MV-4-11 (cell line): ENCODE results near the gene TNRC6B.
"Not testable (repeated sequence)": the region's sequence is repeated elsewhere in the genome, so short reads cannot be mapped to it uniquely, and the experiment has no call there.

Source experiments
- DNase-seq: peaks from one replicate; lab custom pipeline; 2025; lab: John Stamatoyannopoulos, UW

The TNRC6B gene, protein sequence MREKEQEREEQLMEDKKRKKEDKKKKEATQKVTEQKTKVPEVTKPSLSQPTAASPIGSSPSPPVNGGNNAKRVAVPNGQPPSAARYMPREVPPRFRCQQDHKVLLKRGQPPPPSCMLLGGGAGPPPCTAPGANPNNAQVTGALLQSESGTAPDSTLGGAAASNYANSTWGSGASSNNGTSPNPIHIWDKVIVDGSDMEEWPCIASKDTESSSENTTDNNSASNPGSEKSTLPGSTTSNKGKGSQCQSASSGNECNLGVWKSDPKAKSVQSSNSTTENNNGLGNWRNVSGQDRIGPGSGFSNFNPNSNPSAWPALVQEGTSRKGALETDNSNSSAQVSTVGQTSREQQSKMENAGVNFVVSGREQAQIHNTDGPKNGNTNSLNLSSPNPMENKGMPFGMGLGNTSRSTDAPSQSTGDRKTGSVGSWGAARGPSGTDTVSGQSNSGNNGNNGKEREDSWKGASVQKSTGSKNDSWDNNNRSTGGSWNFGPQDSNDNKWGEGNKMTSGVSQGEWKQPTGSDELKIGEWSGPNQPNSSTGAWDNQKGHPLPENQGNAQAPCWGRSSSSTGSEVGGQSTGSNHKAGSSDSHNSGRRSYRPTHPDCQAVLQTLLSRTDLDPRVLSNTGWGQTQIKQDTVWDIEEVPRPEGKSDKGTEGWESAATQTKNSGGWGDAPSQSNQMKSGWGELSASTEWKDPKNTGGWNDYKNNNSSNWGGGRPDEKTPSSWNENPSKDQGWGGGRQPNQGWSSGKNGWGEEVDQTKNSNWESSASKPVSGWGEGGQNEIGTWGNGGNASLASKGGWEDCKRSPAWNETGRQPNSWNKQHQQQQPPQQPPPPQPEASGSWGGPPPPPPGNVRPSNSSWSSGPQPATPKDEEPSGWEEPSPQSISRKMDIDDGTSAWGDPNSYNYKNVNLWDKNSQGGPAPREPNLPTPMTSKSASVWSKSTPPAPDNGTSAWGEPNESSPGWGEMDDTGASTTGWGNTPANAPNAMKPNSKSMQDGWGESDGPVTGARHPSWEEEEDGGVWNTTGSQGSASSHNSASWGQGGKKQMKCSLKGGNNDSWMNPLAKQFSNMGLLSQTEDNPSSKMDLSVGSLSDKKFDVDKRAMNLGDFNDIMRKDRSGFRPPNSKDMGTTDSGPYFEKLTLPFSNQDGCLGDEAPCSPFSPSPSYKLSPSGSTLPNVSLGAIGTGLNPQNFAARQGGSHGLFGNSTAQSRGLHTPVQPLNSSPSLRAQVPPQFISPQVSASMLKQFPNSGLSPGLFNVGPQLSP (N-terminal part only)

DNA sequence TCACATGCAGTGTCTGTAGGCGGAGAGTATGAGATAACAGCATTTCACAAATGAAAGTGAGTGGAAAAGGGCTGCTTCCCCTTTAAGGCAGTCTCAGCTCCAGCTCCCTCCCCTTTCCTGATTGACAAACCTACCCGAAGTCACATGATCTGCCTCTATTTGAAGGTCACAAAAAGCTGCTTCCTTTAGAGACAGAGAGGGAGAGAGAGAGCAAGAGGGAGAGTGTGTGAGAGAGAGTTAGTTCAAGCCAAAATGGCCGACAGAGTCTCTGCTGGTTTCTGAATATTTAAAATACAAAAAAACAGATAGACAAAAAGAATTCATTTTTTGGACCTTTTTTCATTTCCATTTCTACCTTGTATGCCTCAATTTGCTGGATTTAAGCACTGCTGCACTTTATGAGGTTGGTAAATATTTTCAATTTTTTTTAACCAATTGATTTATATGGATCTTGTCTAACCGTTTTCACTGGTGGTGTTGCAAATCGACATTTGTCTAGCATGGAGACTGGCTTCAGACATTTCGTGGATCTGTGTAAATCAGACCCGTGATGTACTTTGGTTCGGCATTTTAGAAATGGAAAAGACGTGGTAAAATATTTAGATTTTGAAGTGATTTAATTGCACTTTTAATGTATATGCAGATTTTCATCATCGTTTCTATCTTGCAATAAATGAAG, at the start of gene TNRC6B:
Gene TNRC6B, plus strand, starts transcription at position 188 of the 679 bp plus-strand sequence. Its CDS starts 211 bp downstream, at position 399.
- peak; percentile 98 for DNase-seq

DNA sequence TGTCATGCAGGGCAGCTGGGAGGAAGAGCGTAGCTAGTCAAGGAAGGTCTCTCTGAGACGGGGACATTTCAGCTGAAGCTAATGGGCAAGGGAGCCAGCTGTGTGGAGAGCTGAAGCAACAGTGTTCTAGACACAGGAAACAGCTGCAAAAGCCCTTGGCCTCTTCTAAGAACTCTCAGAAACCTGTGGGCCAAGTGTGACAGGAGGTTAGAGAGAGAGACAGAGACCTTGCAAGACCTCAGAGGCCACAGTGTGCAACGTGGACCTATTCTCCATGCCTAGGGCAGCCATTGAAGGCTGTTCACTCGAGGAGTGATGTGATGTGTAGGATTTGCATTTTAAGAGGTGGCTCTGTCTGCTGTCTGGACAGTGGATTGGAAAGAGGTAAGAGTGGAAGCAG, 48.7 kb upstream of the TNRC6B start:
- peak; percentile 58 for DNase-seq

DNA sequence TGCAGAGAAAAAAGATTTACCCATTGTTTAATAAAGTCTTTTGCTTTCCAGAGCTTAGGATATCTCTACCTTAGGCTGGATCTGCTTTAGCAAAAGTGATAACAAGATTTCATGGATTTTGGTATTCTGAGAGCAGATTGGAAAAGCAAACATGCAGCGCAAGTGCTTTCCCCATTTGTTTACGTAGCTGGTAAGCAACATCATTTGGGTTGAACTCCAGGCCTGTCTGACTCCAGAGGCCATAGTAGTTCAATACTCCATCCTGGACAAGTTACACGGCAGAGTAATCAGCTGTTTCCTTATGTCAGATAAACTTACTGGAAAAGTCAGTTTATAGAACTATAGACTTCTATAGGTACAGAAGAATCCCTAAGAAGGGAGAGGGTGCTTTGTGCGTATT, 40.6 kb upstream of the TNRC6B start:
- DNase-seq: no peak

DNA sequence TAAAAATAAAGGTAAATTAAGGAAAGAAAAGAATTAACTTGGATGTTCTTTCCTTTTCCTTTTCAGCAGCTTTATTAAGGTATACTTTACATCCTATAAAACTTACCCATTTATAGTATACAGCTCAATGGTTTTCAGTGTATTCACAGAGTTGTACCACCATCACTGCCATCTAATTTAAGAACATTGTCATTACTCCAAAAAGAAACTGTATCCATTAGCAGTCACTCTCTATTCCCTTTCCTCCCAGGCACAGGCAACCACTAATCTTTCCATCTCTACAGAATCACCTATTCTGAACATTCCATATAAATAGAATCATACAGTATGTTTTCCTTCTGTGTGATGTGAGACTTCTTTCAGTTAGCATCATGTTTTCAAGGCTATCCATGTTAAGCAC, 38.9 kb upstream of the TNRC6B start:
- no peak for DNase-seq

DNA sequence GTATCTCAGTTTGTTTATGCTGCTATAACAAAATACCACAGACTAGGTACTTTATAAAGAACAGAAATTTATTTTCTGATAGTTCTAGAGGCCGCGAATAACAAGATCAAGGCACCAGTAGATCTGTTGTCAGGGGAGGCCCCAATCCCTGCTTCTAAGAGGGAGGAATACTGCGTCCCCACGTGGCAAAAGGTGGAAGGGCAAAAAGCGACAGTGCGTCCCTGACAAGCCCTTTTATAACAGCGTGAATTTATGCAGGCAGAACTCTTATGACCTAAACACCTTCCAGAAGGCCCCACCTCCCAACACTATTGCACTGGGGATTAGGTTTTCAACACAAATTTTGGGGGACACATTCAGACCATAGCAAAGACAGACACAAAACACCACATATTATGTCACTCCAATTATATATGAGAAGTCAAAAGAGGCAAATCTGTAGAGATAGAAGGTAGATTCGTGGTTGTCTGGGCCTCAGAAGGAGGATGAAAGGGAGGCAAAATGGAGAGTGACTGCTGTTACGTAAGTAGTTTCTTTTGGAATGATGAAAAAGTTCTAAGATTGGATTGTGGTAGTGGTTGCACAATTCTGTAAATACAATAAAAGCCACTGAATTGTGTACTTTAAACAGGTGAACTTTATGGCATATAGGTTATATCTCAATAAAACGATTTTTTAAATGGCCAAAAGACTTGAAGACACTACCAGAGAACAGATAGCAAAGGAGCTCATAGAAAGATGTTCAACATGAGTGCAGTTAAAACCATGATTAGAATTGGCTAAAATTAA, 30.1 kb upstream of the TNRC6B start:
- peak; percentile 30 for DNase-seq

DNA sequence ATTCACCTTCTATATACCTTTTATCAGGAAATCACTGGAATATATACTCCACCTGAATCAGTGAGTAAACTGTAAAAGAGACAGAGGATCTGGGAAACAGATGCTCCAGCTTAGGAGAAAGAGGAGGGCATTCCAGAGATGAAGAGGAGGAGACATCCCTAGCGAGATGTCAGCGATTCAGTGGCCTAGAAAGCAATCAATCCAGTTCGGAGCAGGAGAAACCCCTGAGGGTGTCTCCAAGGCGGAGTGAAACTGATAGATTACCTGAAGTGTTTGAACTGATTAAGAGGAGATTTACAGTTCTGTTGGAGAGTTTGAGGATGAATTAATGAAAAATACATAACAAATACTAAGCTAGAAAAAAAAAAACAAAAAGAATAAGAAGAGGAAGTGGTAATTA, 24.5 kb upstream of the TNRC6B start:
- DNase-seq: no peak

DNA sequence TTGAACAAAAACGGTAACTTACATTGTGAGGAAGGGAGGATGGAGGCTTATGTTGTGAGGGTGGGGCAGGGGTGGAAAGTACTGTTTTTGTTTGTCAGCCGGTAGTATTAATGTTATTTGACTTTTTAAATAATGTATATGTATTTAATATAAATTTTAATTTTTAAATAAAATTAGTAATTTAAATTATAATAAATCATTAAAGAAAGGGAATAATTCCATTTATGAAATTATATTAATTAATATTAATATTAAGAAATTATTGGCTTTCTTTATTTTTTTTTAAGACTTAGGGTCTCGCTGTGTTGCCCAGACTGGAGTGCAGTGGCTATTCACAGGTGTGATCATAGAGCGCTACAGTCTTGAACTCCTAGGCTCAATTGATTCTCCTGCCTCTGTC, 24.0 kb upstream of the TNRC6B start:
- no peak for DNase-seq

DNA sequence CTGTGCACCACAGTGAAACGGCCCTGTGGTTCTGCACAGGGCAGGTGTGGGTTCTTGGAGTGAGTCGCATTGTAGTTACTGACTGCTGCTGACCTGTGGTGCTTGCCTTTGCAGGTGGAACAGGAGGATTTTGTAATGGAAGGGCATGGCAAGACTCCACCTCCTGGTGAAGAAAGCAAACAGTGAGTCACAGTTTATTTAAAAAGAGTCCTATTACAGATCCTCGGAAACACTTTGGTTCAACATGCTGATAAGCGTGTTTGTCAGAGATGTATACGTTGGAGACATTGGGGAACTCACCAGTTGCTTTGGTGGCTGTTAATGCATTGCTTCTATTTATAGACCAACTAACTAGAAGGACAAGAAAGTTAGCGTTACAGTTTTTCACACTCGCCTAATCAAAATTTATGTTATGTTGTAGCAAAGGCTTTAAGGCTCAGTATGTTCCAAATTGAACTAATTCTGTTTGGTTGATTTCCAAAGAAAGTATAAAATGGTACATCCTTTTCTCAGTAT, 21.7 kb upstream of the TNRC6B start:
- DNase-seq: peak; percentile 74

DNA sequence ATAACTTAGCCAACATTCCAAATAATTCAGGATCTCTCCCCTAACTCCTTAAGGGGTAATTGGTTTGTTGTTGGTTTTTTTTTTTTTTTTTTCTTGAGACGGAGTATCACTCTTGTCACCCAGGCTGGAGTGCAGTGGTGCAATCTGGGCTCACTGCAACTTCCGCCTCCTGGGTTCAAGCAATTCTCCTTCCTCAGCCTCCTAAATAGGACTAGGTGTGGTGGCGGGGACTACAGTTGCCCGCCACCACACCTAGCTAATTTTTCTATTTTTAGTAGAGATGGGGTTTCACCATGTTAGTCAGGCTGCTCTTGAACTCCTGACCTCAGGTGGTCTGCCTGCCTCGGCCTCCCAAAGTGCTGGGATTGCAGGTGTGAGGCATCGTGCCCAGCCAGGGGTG, 21.0 kb upstream of the TNRC6B start:
- not testable (repeated sequence) for DNase-seq

DNA sequence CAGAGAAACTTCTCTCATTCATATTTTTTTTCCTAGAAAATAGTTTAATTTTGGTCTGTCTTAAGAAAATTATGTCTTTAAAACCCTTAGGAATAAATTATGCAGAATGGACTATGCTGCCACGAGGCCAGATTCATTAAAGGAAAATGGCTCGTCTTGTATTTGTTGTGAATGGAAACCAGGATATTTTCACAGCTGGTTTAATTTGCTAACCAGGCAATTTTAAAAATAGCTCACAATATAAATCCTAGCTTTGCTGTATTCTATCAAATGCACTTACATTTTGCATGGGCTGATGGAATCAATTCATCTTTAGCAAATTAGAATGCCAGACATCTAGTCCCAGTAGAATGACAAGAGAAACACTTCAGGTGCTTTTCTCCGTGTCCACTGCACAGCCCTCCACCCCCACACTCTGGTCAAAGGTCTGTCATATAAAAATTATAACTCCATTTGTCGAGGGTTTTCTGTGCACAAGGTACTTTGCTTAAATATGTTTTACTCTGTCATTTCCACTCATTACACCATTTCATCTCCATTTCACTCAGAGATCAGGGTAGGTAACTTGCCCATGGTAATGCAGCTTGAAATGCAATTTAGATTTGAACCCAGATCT, 20.3 kb upstream of the TNRC6B start:
- no peak for DNase-seq

DNA sequence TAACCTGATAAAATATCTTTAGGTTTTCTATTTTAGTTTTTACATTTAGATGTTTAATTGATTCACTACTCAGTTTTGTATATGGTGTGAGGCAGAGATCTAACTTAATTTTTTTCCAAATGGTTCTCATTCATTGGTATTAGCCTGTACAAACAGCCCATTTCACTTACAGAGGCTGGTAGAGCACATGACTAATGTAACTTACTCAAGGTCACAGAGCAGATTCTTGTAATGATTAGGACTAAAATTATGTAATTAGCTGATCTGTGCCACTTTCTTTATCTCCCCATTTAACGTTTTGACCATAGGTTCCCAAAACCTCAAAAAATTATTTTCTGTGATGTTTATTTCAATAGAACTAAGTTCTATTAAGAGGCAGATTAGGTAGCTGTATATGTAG, 16.5 kb upstream of the TNRC6B start:
- no peak for DNase-seq

DNA sequence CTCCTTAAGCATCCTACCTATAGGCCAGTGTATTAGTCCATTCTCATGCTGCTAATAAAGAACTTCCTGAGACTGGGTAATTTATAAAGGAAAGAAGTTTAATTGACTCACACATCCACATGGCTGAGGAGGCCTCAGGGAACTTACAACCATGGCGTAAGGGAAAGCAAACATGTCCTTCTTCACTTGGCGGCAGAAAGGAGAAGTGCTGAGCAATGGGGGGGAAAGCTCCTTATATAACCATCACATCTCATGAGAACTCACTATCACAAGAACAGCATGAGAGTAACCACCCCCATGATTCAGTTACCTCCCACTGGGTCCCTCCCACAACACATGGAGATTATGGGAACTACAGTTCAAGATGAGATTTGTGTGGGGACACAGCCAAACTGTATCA, 12.2 kb upstream of the TNRC6B start:
- peak; percentile 68 for DNase-seq

DNA sequence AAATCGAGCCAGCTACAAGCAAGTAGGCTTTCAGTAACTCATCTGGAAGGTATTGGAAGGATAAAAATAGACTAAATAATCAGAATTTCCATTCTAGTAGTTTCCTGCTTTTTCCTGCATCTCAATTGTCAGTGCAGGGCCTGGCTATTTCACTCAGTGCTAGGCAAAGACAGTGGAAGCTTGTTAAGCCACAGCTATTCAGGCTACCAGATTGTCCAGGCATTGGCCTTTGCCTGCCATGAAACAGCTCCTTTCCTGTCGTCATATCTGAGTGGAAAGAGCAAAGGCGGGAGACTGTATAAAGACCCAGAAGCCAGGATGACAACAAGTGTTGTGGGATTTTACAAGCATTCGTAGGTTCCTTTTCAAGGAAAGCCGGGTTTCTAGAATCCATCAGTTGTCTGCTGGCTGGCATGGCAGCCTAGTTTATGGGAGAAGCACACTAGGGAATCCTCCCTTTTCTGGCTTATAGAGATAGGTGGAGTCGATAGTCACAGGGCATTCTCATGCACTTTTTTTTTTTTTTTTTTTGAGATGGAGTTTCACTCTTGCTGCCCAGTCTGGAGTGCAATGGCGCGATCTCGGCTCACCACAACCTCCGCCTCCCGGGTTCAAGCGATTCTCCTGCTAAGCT, 2.0 kb upstream of the TNRC6B start:
- no peak for DNase-seq

DNA sequence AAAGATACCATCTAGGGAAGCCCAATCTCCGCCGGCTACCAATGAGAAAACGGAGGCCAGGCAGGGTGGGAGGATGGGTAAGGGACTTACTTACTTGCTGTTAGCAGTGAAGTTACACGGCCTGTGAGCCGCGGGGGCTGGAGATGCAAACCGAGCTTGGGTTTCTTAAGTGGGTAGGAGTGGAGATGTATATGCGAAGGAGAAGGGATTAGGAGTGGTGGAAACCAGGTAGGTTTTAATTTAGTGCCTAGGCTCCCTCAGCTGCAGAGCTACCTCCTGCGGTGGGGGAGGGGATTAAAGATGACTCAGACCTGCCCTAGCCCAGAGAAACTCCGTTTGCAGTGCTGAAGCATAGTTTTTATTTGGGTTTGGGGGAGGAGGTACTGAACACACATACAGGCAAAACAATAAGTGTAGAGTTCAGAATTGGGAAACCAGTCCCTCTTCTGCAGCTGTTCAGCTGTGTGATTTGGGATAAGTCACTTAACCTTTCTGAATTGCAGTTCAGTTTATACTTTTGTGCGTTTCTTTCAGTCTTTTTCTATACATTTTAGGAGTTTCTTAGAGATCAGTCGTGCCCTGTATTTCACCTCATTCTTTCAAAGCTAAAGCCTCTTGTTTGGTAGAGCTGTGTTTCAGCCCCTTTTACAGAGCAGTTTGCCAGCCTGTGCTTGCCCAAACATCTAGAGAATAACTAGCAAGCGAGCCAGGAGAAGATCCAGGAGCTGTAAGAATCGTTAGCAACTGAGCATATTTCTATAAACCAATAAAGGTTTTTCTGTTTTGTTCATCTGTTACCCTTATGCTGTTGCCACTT, 596 bp upstream of the TNRC6B start:
- peak; percentile 53 for DNase-seq

DNA sequence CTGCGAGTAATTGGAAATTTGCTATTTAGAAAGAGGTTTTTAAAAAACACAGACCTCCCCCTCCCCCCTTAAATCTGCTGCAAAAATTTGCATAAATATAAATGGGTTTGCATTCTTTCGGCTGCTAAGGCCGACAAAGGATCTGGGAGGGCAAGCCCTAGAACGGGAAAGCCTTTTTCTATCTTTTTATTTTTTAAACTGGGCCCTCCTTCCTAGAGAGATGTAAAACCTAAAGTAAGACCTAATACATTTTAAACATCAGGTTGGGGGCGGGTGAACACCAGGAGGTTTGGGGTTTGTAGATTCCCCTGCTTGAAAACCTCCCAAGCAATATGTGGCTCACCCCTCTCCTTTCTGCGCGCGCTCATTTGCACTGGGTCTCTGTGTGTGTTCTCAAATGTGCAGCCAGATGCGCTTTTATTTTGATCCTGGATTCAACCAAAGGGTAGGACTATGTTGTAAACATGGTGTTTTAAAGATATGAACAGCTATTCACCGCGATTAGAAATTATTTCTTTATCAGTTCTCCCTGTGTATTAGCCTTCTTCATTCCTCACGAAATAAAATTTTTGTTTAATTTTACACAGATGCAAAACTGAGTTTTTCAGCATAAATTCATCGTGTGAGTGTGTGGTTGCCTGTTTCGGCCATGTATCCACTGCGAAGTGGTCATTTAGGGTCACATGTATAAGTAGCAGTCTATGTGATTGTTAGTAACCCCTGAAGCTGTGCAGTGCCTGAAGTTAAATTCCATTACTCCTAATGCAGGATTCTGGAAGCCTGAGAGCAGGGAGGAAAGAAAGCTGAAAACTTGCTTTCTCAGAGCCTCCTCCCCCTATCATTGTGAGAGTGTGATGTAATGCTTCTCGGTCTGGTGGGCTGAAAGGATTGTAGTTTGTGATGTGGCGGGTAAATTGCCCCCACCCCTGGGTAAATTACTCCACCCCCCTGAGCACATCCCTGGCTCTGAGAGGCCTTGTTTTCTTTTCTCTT, 988 bp downstream of the TNRC6B start:
- peak; percentile 8 for DNase-seq

DNA sequence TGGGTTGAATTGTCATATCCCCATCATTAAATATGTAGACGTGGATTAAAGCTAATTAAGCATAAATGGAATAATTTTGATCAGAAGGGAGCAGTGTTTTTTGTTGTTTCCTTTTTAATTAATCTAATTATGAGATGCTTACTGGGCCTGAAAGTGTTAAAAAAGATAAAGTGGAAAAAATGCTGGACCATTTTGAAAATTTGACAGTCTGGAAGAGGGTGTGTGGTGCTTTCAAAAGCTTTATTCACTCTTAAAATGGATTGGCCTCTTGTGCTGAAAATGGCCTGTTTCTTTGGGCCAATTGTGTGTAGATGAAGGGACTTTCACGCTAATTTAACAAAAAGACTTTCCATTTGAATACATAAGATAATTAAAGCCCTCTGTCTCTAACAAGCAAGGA, 1.8 kb downstream of the TNRC6B start:
- DNase-seq: no peak

DNA sequence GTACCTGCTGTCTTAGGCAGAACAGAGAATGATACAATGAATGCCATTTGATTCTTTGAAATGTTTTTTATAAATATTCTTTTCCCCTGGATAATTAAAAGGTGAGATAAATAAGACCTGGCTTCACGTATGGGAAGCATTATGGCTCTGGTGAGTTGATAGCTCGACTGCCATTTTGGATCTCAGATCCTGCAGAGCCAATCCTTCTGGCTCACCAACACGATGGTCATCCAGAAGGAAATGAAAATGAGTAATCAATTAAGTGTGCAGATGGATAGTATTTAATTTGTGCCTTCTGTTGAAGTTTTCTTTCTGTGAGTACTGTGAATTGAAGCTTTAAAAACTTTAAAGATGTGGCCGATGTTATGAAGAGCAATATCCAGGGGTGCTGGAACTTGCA, 2.7 kb downstream of the TNRC6B start:
- no peak for DNase-seq

DNA sequence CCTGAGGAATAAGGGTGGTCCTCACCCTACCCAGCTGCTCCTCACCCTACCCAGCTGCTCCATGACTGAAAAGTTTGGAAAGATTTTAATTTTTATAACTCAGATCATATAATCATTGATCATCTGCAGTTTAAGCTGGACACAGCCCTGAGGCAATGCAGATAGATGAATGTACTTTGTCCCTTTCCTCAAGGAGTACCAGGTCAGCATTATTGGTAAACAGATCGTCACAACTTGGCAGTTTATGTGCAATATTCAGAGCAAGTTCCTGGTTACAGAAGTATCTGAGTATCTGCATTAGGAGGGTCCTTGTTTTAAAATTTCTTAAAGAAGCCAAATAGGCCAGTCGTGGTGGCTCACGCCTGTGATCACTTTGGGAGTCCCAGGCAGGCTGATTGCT, 3.6 kb downstream of the TNRC6B start:
- no peak for DNase-seq
